Heart right ventricle (tissue), 16 donors: ENCODE measurements around the gene SLC35B4. TPM values are rescaled to one million over a fixed set of nuclear protein-coding genes. Genes with fewer than 3 reads are reported as not detected.

Source experiments
- ATAC-seq, 8 donors: fragments of 200-7000 bp; cut with Tn5 transposase; one replicate each; pipeline ENCODE4 v1.9.1; 2020; ENCODE audit warnings: mild to moderate bottlenecking in 8 of 8, moderate library complexity in 8 of 8, moderate number of reproducible peaks in 1 of 8
- DNase-seq, 2 donors: peaks; one replicate each; pipeline ENCODE4 v3.0.0-alpha.2; 2020
- H3K27ac ChIP-seq, 10 donors: fragments of 200-600 bp; sonication (generic) in 2 of 10; one replicate each; pipeline versions ENCODE4 v1.5.0 to v1.8.0; 2020 to 2022; ENCODE audit warnings: mild to moderate bottlenecking in 3 of 10
- H3K27me3 ChIP-seq, 7 donors: fragments of 200-600 bp; one replicate each; pipeline ENCODE4 v1.8.0; 2021 to 2022; ENCODE audit warnings: mild to moderate bottlenecking in 2 of 7
- H3K36me3 ChIP-seq, 9 donors: fragments of 200-600 bp; sonication (generic) in 1 of 9; one replicate each; pipeline versions ENCODE4 v1.5.0 to v1.8.0; 2020 to 2022; ENCODE audit warnings: mild to moderate bottlenecking in 2 of 9
- H3K4me1 ChIP-seq, 9 donors: fragments of 200-600 bp; sonication (generic) in 1 of 9; one replicate each; pipeline versions ENCODE4 v1.5.0 to v1.8.0; 2020 to 2022; ENCODE audit warnings: mild to moderate bottlenecking in 4 of 9
- H3K4me3 ChIP-seq, 10 donors: fragments of 200-600 bp; sonication (generic) in 2 of 10; one replicate each; pipeline versions ENCODE4 v1.5.0 to v1.8.0; 2020 to 2022; ENCODE audit warnings: mild to moderate bottlenecking in 7 of 10, moderate library complexity in 2 of 10
- H3K9me3 ChIP-seq, 11 donors: fragments of 200-600 bp in 10 of 11; sonication (generic) in 2 of 11; one replicate each; pipeline versions ENCODE4 v1.5.0 to v1.8.0; 2013 to 2022; ENCODE audit warnings: mild to moderate bottlenecking in 2 of 11, control low read depth in 1 of 11, moderate library complexity in 1 of 11
- WGBS, 2 donors: extraction: QIAGEN DNeasy Blood & Tissue Kit; methylation state at CpG; one replicate each; pipeline ENCODE4 v1.1.7; 2013; ENCODE audit warnings: inconsistent platforms in 1 of 2; 5-methylcytosine and 5-hydroxymethylcytosine counted together
- intact Hi-C, 10 donors: fragments of 100-400 bp; cut with DNase I; formaldehyde crosslinking; loops; one replicate each; pipeline versions ENCODE4 v1.11.1 to v1.14.2; 2022
- long read RNA-seq, 3 donors: library from polyadenylated mRNA; unstranded; transcript quantifications; one replicate each; pipeline ENCODE4 v2.0.0, GENCODE V29; 2020 to 2021
- polyA plus RNA-seq, 2 donors: library from polyadenylated mRNA; stranded (reverse); fragments of 200-250 nt; gene quantifications; one replicate each; pipeline ENCODE4 v1.2.3, GENCODE V29; 2013
- total RNA-seq, 10 donors: library from RNA; stranded (reverse); fragmentation: NEBNext Ultra II Directional in 3 of 10; extraction: Animal tissue kit (Norgen Biotek cat#: 25700) in 3 of 10; gene quantifications; one replicate each; pipeline versions ENCODE4 v1.2.1 to v1.2.4, GENCODE V29; 2021 to 2023
- TF ChIP-seq, protein P1 (sequence below), 9 donors: fragments of 200-600 bp; sonication (generic) in 2 of 9; IDR thresholded peaks; one replicate each; pipeline versions ENCODE4 v1.5.0 to v1.8.0; 2021 to 2022; ENCODE audit warnings: antibody characterized with exemption in 9 of 9, mild to moderate bottlenecking in 5 of 9, moderate library complexity in 1 of 9
- donor health status: Arrhythmogenic right ventricular cardiomyopathy.
- donor health status: ischemic (EF 13 %, LVEDD 7.1; RV severe dilation, severe dysfunction).
- donor health status: healthy with polysubstance abuse.
- donor health status: DM: no; HTN: yes; CAD: no.
- donor health status: DM: no; HTN: no; CAD: no.
- donor health status: ischemic (EF 25% LVEDD 6.9; RV normal size, moderate dysfunction).
- donor health status: ischemic (EF 25% LVEDD 5.7; RV mildly dilated, moderate dysfunction).
- donor health status: healthy.
- donor health status: DM: yes; HTN: yes; CAD: no.
- donor health status: Ischemic cardiomyopathy.
- donor health status: ischemic (EF 35%, LVEDD 5.7; RV mildly dilated, moderate dysfunction).
- donor health status: nonischemic (EF 11% LVEDD 7.7; RV severe dilation, severe dysfunction).
- donor health status: DM: yes; HTN: yes; CAD: no.
- donor health status: PGD.
- donor health status: ischemic (EF 29% LVEDD 5.4; RV normal size, mild dysfunction).
- donor health status: nonischemic (EF 23%, LVEDD 6.1; RV moderate dilation, normal function).

The SLC35B4 gene, protein sequence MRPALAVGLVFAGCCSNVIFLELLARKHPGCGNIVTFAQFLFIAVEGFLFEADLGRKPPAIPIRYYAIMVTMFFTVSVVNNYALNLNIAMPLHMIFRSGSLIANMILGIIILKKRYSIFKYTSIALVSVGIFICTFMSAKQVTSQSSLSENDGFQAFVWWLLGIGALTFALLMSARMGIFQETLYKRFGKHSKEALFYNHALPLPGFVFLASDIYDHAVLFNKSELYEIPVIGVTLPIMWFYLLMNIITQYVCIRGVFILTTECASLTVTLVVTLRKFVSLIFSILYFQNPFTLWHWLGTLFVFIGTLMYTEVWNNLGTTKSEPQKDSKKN
- total RNA-seq (1 to 10 TPM; 2.4 to 7.9 (median 5.0) TPM), polyA plus RNA-seq (1 to 10 TPM; 2.4 to 4.4 TPM)
- long read RNA-seq, donor 1, full-length matches to known transcripts, result 4 of 8 reads
- long read RNA-seq, donor 1, partial matches to known transcripts, result 0 of 8 reads
- long read RNA-seq, donor 1, other reads (novel, unspliced or antisense), result 4 of 8 reads
- long read RNA-seq, donor 2, full-length matches to known transcripts, result 10 of 13 reads
- long read RNA-seq, donor 2, partial matches to known transcripts, result 0 of 13 reads
- long read RNA-seq, donor 2, other reads (novel, unspliced or antisense), result 3 of 13 reads
- long read RNA-seq, donor 3, full-length matches to known transcripts, result 25 of 33 reads
- long read RNA-seq, donor 3, partial matches to known transcripts, result 2 of 33 reads
- long read RNA-seq, donor 3, other reads (novel, unspliced or antisense), result 6 of 33 reads

- Histone ChIP-seq H3K9me3 (no peaks in the 10 kb centered on the region), H3K4me1 (peaks cover 0 to 15% (median 10%) of the 10 kb centered on the region in 9 donors), H3K4me3 (peak within 1 kb of the TSS; percentile 56 to 96 (median 86)), H3K27me3 (no peaks in the 10 kb centered on the region), H3K27ac (peak within 1 kb of the TSS; percentile 13 to 89 (median 82)), H3K36me3 (peaks cover 0 to 2% (median 0%) of the 10 kb centered on the region in 9 donors)
- TF ChIP-seq, protein P1, sequence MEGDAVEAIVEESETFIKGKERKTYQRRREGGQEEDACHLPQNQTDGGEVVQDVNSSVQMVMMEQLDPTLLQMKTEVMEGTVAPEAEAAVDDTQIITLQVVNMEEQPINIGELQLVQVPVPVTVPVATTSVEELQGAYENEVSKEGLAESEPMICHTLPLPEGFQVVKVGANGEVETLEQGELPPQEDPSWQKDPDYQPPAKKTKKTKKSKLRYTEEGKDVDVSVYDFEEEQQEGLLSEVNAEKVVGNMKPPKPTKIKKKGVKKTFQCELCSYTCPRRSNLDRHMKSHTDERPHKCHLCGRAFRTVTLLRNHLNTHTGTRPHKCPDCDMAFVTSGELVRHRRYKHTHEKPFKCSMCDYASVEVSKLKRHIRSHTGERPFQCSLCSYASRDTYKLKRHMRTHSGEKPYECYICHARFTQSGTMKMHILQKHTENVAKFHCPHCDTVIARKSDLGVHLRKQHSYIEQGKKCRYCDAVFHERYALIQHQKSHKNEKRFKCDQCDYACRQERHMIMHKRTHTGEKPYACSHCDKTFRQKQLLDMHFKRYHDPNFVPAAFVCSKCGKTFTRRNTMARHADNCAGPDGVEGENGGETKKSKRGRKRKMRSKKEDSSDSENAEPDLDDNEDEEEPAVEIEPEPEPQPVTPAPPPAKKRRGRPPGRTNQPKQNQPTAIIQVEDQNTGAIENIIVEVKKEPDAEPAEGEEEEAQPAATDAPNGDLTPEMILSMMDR (IDR thresholded peaks at IDR 0.05), result peak in 6 of 9 donors; percentile 6 to 46 (median 38)
- 0% methylated on average over 69 of the region's 69 CpGs for WGBS, 2 donors
- peak; percentile 100 for ATAC-seq
- intact Hi-C loops, result loop anchor here in 2 of 10 donors (5.0 to 10.0 kb wide), 2 partner anchors 189 to 192 kb away; partner anchors contain the start of gene LRGUK (in 2 of the 2)
- peak; percentile 96 to 97 for DNase-seq
Observed at GRCh38 chr7:134316539-134317344, at the start of gene SLC35B4. Gene SLC35B4, minus strand, starts transcription at chr7:134316930. Its CDS starts 179 bp downstream, at chr7:134316751.

- 86 to 90% methylated on average over 1 of the region's 1 CpG for WGBS, 2 donors
Observed at GRCh38 chr7:134366481-134366880, 49.8 kb upstream of the SLC35B4 start.

GRCh38 chr7:134365341-134366054 lies 48.8 kb upstream of the SLC35B4 start:
- H3K4me1 ChIP-seq, result peaks cover 0 to 7% (median 0%) of the 10 kb centered on the region in 9 donors
- peaks cover 0 to 13% (median 9%) of the 10 kb centered on the region in 7 donors for H3K27me3 ChIP-seq
- intact Hi-C loops, result no loop called here
- no peaks in the 10 kb centered on the region for H3K36me3 ChIP-seq
- DNase-seq, result no peak
- H3K27ac ChIP-seq, result no peak overlapping the region
- TF ChIP-seq, protein P1 (IDR thresholded peaks at IDR 0.05), result no peak
- no peak overlapping the region for H3K4me3 ChIP-seq
- ATAC-seq, result no peak
- WGBS, 2 donors, result 69 to 80% methylated on average over 6 of the region's 6 CpGs
- no peaks in the 10 kb centered on the region for H3K9me3 ChIP-seq

More at GRCh38 chr7:134366481-134366880, 49.8 kb upstream of the SLC35B4 start:
- intact Hi-C loops, result no loop called here
- Histone ChIP-seq H3K4me1 (peaks cover 0 to 7% (median 0%) of the 10 kb centered on the region in 9 donors), H3K27ac (no peak overlapping the region), H3K27me3 (peaks cover 0 to 19% (median 9%) of the 10 kb centered on the region in 7 donors), H3K9me3 (no peaks in the 10 kb centered on the region), H3K36me3 (no peaks in the 10 kb centered on the region), H3K4me3 (no peak overlapping the region)
- TF ChIP-seq, protein P1 (IDR thresholded peaks at IDR 0.05), result no peak
- no peak for ATAC-seq
- no peak for DNase-seq
